OCI-LY3 (cell line): Measurements from ENCODE around the gene RXRA.

ENCODE experiments used
- H2AFZ ChIP-seq: fragments of 200-600, 300-600 bp; shearing (Covaris generic); 2 replicates; pipeline ENCODE4 v1.6.0; 2014; ENCODE audit warnings: antibody characterized with exemption, low read depth, low read length
- H3K27ac ChIP-seq: fragments of 200-600, 300-600 bp; sonication (generic); 2 replicates; pipeline ENCODE4 v1.5.1; 2014; ENCODE audit warnings: mild to moderate bottlenecking, low read length, moderate library complexity, mixed read lengths
- H3K27me3 ChIP-seq: fragments of 200-600, 300-600 bp; sonication (generic); 2 replicates; pipeline ENCODE4 v1.6.1; 2014; ENCODE audit warnings: low read depth, low read length, mixed read lengths
- H3K36me3 ChIP-seq: fragments of 200-600, 300-600 bp; sonication (generic); replicated peaks from 2 replicates; pipeline ENCODE3; 2014; ENCODE audit warnings: low read depth, low read length, mixed read lengths
- H3K4me1 ChIP-seq: fragments of 300-600, 200-600 bp; sonication (generic); 2 replicates; pipeline ENCODE4 v1.6.1; 2014; ENCODE audit warnings: low read length, mixed read lengths
- H3K4me2 ChIP-seq: fragments of 200-600, 300-600 bp; sonication (generic); 2 replicates; pipeline ENCODE4 v1.6.1; 2014; ENCODE audit warnings: low read length, mixed read lengths
- H3K4me3 ChIP-seq: fragments of 300-600, 200-600 bp; sonication (generic); 2 replicates; pipeline ENCODE4 v1.5.1; 2014; ENCODE audit warnings: antibody characterized with exemption, mild to moderate bottlenecking, low read length, moderate library complexity
- H3K79me2 ChIP-seq: fragments of 300-600, 200-600 bp; shearing (Covaris generic); 2 replicates; pipeline ENCODE4 v1.6.1; 2014; ENCODE audit warnings: mild to moderate bottlenecking, low read length, mixed read lengths
- H3K9ac ChIP-seq: fragments of 300-600, 200-600 bp; shearing (Covaris generic); 2 replicates; pipeline ENCODE4 v1.6.0; 2014; ENCODE audit warnings: mild to moderate bottlenecking, low read length, moderate library complexity
- H3K9me3 ChIP-seq: fragments of 200-600, 300-600 bp; shearing (Covaris generic); 2 replicates; pipeline ENCODE4 v1.6.1; 2014; ENCODE audit warnings: low read length, mixed read lengths; ENCODE audit not compliant: insufficient read depth
- H4K20me1 ChIP-seq: fragments of 200-600, 300-600 bp; sonication (generic); 2 replicates; pipeline ENCODE4 v1.6.1; 2016; ENCODE audit warnings: low read length, mixed read lengths; ENCODE audit not compliant: insufficient read depth
- CTCF ChIP-seq: fragments of 200-600, 300-600 bp; sonication (generic); IDR thresholded peaks from 2 replicates; pipeline ENCODE4 v1.5.1; 2014; ENCODE audit warnings: antibody characterized with exemption, low read length, low read depth
- EZH2phosphoT487 ChIP-seq: fragments of 200-600 bp; shearing (Covaris generic); IDR thresholded peaks from 2 replicates; pipeline ENCODE4 v1.6.1; 2018; ENCODE audit warnings: antibody characterized with exemption, mixed run types, low read depth

RXRA gene

DNA sequence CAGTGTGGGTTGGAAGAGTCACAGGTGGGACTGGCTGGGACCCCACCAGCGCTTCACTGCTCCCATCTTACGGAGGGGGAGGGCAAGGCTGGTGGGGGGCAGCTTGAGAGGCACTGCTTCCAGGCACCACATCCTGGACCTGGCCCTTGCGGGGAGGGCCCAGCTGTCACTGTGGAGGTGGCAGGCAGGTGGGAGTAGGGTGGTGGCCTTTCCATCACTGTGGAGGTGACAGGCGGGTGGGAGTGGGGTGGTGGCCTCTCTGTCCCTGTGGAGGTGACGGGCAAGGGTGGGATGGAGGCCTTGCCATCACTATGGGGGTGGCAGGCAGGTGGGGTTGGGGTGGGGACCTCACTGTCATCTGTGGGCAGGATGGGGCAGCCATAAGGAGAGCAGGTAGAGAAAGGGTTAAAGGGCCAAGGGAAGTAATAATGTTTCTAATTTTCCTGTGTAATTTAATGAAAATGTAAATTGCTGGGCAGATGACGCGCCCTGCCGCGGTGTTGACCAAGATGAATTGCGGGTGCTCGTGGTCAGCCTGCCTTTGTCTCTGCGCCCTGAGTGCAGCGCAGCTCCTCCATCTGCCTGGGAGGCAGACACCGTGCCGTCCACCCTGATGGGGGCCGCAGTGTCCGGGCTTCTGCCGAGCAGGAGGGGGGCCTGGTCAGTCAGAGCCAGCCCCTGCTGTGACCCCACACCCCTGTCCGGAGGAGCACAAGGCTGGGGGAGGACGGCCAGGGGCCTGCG lies 20.8 kb downstream of the RXRA start:
- Histone ChIP-seq H3K79me2 (peaks cover 9% of the 10 kb centered on the region), H3K9me3 (no peaks in the 10 kb centered on the region), H3K4me1 (no peaks in the 10 kb centered on the region), H2AFZ (no peak overlapping the region), H3K9ac (no peak overlapping the region), H3K4me3 (no peak overlapping the region), H3K27ac (no peak overlapping the region), H3K36me3 (no peaks in the 10 kb centered on the region), H3K4me2 (no peak overlapping the region), H3K27me3 (no peaks in the 10 kb centered on the region), H4K20me1 (peaks cover 93% of the 10 kb centered on the region)
- TF ChIP-seq EZH2phosphoT487 (no peak), CTCF (no peak)

- Histone ChIP-seq H3K9me3 (no peaks in the 10 kb centered on the region), H3K4me1 (no peaks in the 10 kb centered on the region), H3K79me2 (peaks cover 9% of the 10 kb centered on the region), H2AFZ (no peak overlapping the region), H3K27me3 (no peaks in the 10 kb centered on the region), H3K27ac (no peak overlapping the region), H3K36me3 (no peaks in the 10 kb centered on the region), H3K4me3 (no peak overlapping the region), H3K4me2 (no peak overlapping the region), H4K20me1 (peaks cover 93% of the 10 kb centered on the region), H3K9ac (no peak overlapping the region)
- TF ChIP-seq CTCF (no peak), EZH2phosphoT487 (no peak)
These were observed 21.7 kb downstream of the RXRA start for GRCh38 chr9:134347996-134348395.

- no peaks in the 10 kb centered on the region for H3K4me1 ChIP-seq
- H3K27ac ChIP-seq = no peak overlapping the region
- no peak overlapping the region for H3K4me3 ChIP-seq
- H3K9me3 ChIP-seq = no peaks in the 10 kb centered on the region
- peaks cover 94% of the 10 kb centered on the region for H4K20me1 ChIP-seq
- no peak overlapping the region for H3K4me2 ChIP-seq
- no peak overlapping the region for H3K9ac ChIP-seq
- H3K79me2 ChIP-seq = peaks cover 9% of the 10 kb centered on the region
- no peaks in the 10 kb centered on the region for H3K36me3 ChIP-seq
- TF ChIP-seq CTCF (no peak), EZH2phosphoT487 (no peak)
- H2AFZ ChIP-seq = no peak overlapping the region
- no peaks in the 10 kb centered on the region for H3K27me3 ChIP-seq
These were observed 22.3 kb downstream of the RXRA start for GRCh38 chr9:134348404-134349155.

- no peak overlapping the region for H2AFZ ChIP-seq
- TF ChIP-seq EZH2phosphoT487 = no peak
- no peak for TF ChIP-seq CTCF
- no peak overlapping the region for H3K4me3 ChIP-seq
- peaks cover 13% of the 10 kb centered on the region for H3K79me2 ChIP-seq
- H4K20me1 ChIP-seq = peaks cover 93% of the 10 kb centered on the region
- H3K36me3 ChIP-seq = no peaks in the 10 kb centered on the region
- H3K27me3 ChIP-seq = no peaks in the 10 kb centered on the region
- H3K9me3 ChIP-seq = no peaks in the 10 kb centered on the region
- H3K9ac ChIP-seq = no peak overlapping the region
- H3K4me1 ChIP-seq = no peaks in the 10 kb centered on the region
- no peak overlapping the region for H3K27ac ChIP-seq
- H3K4me2 ChIP-seq = no peak overlapping the region
These were observed 23.7 kb downstream of the RXRA start for GRCh38 chr9:134349936-134350335.
